H9 (cell line): ENCODE measurements around the gene HEG1. TPM values are rescaled to one million over a fixed set of nuclear protein-coding genes. Genes with fewer than 3 reads are reported as not detected.

ENCODE experiments used
- DNase-seq: peaks from one replicate; pipeline ENCODE4 v3.0.0-alpha.2; 2017
- H2AFZ ChIP-seq: one replicate; pipeline ENCODE4 v1.6.1; 2013; ENCODE audit warnings: mild to moderate bottlenecking, low read length, control low read depth, moderate library complexity
- H2AK5ac ChIP-seq: 2 replicates; pipeline ENCODE4 v1.6.1; 2013; ENCODE audit warnings: low read length, control low read depth, mixed read lengths; ENCODE audit not compliant: insufficient read length
- H2BK120ac ChIP-seq: one replicate; pipeline ENCODE4 v1.6.1; 2013; ENCODE audit warnings: low read depth, mild to moderate bottlenecking, low read length, control low read depth, inconsistent platforms; ENCODE audit not compliant: poor library complexity, severe bottlenecking
- H2BK12ac ChIP-seq: 2 replicates; pipeline ENCODE4 v1.6.1; 2013; ENCODE audit warnings: low read length, control low read depth, mixed read lengths, low read depth; ENCODE audit not compliant: insufficient read length
- H2BK15ac ChIP-seq: 2 replicates; pipeline ENCODE4 v1.6.1; 2013; ENCODE audit warnings: low read depth, low read length, control low read depth
- H2BK20ac ChIP-seq: one replicate; pipeline ENCODE4 v1.6.1; 2013; ENCODE audit warnings: low read depth, mild to moderate bottlenecking, low read length, control low read depth, inconsistent platforms; ENCODE audit not compliant: poor library complexity, severe bottlenecking
- H2BK5ac ChIP-seq: 2 replicates; pipeline ENCODE4 v1.6.1; 2013; ENCODE audit warnings: low read length, control low read depth, mixed read lengths; ENCODE audit not compliant: insufficient read length
- H3K14ac ChIP-seq: 2 replicates; pipeline ENCODE4 v1.6.1; 2013; ENCODE audit warnings: low read length, control low read depth; ENCODE audit not compliant: insufficient read depth
- H3K18ac ChIP-seq: 2 replicates; pipeline ENCODE4 v1.6.1; 2013; ENCODE audit warnings: low read depth, mild to moderate bottlenecking, mixed read lengths, low read length, control low read depth; ENCODE audit not compliant: insufficient read length
- H3K23ac ChIP-seq: 2 replicates; pipeline ENCODE4 v1.6.1; 2013; ENCODE audit warnings: low read length, control low read depth, mixed read lengths, low read depth; ENCODE audit not compliant: insufficient read length
- H3K23me2 ChIP-seq: 2 replicates; pipeline ENCODE4 v1.6.1; 2013; ENCODE audit warnings: low read depth, mild to moderate bottlenecking, mixed read lengths, low read length, control low read depth; ENCODE audit not compliant: insufficient read length, poor library complexity, severe bottlenecking
- H3K27ac ChIP-seq: 2 replicates; pipeline ENCODE4 v1.5.1; 2013; ENCODE audit warnings: low read length, control low read depth, mixed read lengths, low read depth; ENCODE audit not compliant: insufficient read length
- H3K27me3 ChIP-seq: 2 replicates; pipeline ENCODE4 v1.6.1; 2013; ENCODE audit warnings: low read length, control low read depth, inconsistent platforms; ENCODE audit not compliant: insufficient read depth
- H3K4ac ChIP-seq: 2 replicates; pipeline ENCODE4 v1.6.1; 2013; ENCODE audit warnings: low read depth, mild to moderate bottlenecking, control low read depth, inconsistent platforms, low read length, moderate library complexity
- H3K4me1 ChIP-seq: 2 replicates; pipeline ENCODE4 v1.6.1; 2013; ENCODE audit warnings: low read length, control low read depth, inconsistent platforms; ENCODE audit not compliant: insufficient read depth
- H3K4me2 ChIP-seq: 2 replicates; pipeline ENCODE4 v1.6.1; 2013; ENCODE audit warnings: low read length, control low read depth, mixed read lengths; ENCODE audit not compliant: insufficient read length, insufficient read depth
- H3K56ac ChIP-seq: 2 replicates; pipeline ENCODE4 v1.6.1; 2013; ENCODE audit warnings: low read depth, mild to moderate bottlenecking, mixed read lengths, low read length, control low read depth; ENCODE audit not compliant: insufficient read length
- H3K79me1 ChIP-seq: 2 replicates; pipeline ENCODE4 v1.6.1; 2013; ENCODE audit warnings: low read depth, mild to moderate bottlenecking, moderate library complexity, low read length, control low read depth, inconsistent platforms; ENCODE audit not compliant: insufficient read depth, poor library complexity, severe bottlenecking
- H3K79me2 ChIP-seq: 2 replicates; pipeline ENCODE4 v1.6.1; 2013; ENCODE audit warnings: low read length, control low read depth, inconsistent platforms; ENCODE audit not compliant: insufficient read depth
- H3K9ac ChIP-seq: 2 replicates; pipeline ENCODE4 v1.6.1; 2013; ENCODE audit warnings: low read length, control low read depth, mixed read lengths; ENCODE audit not compliant: insufficient read length; ENCODE audit errors: extremely low read depth
- H3K9me3 ChIP-seq: one replicate; pipeline ENCODE4 v1.6.1; 2013; ENCODE audit warnings: low read depth, low read length, inconsistent platforms; ENCODE audit not compliant: control insufficient read depth
- H3T11ph ChIP-seq: one replicate; pipeline ENCODE4 v1.6.1; 2013; ENCODE audit warnings: mild to moderate bottlenecking, low read length, control low read depth, inconsistent platforms
- H4K20me1 ChIP-seq: one replicate; pipeline ENCODE4 v1.6.1; 2013; ENCODE audit not compliant: control insufficient read depth, insufficient read length, insufficient read depth
- H4K5ac ChIP-seq: 2 replicates; pipeline ENCODE4 v1.6.1; 2013; ENCODE audit warnings: low read depth, mild to moderate bottlenecking, mixed read lengths, low read length, control low read depth; ENCODE audit not compliant: insufficient read length
- H4K8ac ChIP-seq: replicated peaks from 2 replicates; pipeline ENCODE4 v1.6.1; 2013; ENCODE audit warnings: low read length, control low read depth, mixed read lengths, low read depth; ENCODE audit not compliant: insufficient read length
- H4K91ac ChIP-seq: 2 replicates; pipeline ENCODE4 v1.6.1; 2013; ENCODE audit warnings: low read depth, mild to moderate bottlenecking, moderate library complexity, mixed read lengths, low read length, control low read depth; ENCODE audit not compliant: insufficient read length
- H3K27ac Mint-ChIP-seq, 3 experiments: 2 replicates in 2 of 3; 3 replicates in 1 of 3; pipeline ENCODE4 v1.8.0; 2020 to 2021; ENCODE audit warnings: mixed read lengths in 3 of 3, mild to moderate bottlenecking in 1 of 3, moderate library complexity in 1 of 3
- H3K27me3 Mint-ChIP-seq: 2 replicates; pipeline ENCODE4 v1.8.0; 2021; ENCODE audit warnings: low read depth, mild to moderate bottlenecking, moderate library complexity, mixed read lengths
- H3K36me3 Mint-ChIP-seq, 3 experiments: 2 replicates in 2 of 3; 3 replicates in 1 of 3; pipeline ENCODE4 v1.8.0; 2020 to 2021; ENCODE audit warnings: low read depth in 3 of 3, mixed read lengths in 3 of 3; ENCODE audit not compliant: insufficient read depth in 1 of 3
- H3K4me1 Mint-ChIP-seq, 2 experiments: 2 replicates each; pipeline ENCODE4 v1.8.0; 2020; ENCODE audit warnings: mixed read lengths in 2 of 2
- H3K4me3 Mint-ChIP-seq, 2 experiments: 2 replicates in 1 of 2; 3 replicates in 1 of 2; pipeline ENCODE4 v1.8.0; 2020 to 2021; ENCODE audit warnings: mild to moderate bottlenecking in 2 of 2, mixed read lengths in 2 of 2, moderate library complexity in 1 of 2
- H3K9me3 Mint-ChIP-seq, 2 experiments: 2 replicates in 1 of 2; 3 replicates in 1 of 2; pipeline ENCODE4 v1.8.0; 2020; ENCODE audit warnings: mild to moderate bottlenecking in 2 of 2, mixed read lengths in 2 of 2, moderate library complexity in 1 of 2
- CTCF ChIP-seq: fragments of 200-600 bp; sonication (generic); conservative IDR thresholded peaks from 3 replicates; pipeline ENCODE4 v1.8.0; 2021; ENCODE audit warnings: antibody characterized with exemption, mild to moderate bottlenecking
- WGBS: extraction: QIAGEN DNeasy Blood & Tissue Kit; methylation state at CpG from one replicate; pipeline ENCODE4 v1.1.7; 2013; ENCODE audit warnings: missing lambda C conversion rate, low lambda C conversion rate, mixed read lengths; ENCODE audit not compliant: insufficient read length; ENCODE audit errors: extremely low coverage; 5-methylcytosine and 5-hydroxymethylcytosine counted together
- total RNA-seq: library from RNA; stranded (reverse); gene quantifications from 2 replicates; pipeline ENCODE4 v1.2.1, GENCODE V29; 2021

HEG1 gene
- total RNA-seq, 1 experiment from 2014 or later: 10.3 TPM

GRCh38 chr3:125072749-125073389 is 17.1 kb upstream of the HEG1 start:
- Histone ChIP-seq H3K23ac (no peak overlapping the region), H3K4ac (no peak overlapping the region), H4K20me1 (no peaks in the 10 kb centered on the region), H4K5ac (no peak overlapping the region), H3K18ac (no peak overlapping the region), H4K8ac (no peak overlapping the region), H2BK5ac (no peak overlapping the region), H3K14ac (no peak overlapping the region), H3K79me1 (no peaks in the 10 kb centered on the region), H3T11ph (no peak overlapping the region), H3K79me2 (no peaks in the 10 kb centered on the region), H3K4me1 (no peaks in the 10 kb centered on the region; the same call in 1 of the 2 replicates), H3K27ac (no peak overlapping the region), H2BK120ac (no peak overlapping the region), H3K9ac (no peak overlapping the region), H4K91ac (no peak overlapping the region), H2AFZ (no peak overlapping the region), H2AK5ac (no peak overlapping the region), H2BK15ac (no peak overlapping the region), H2BK20ac (no peak overlapping the region), H3K56ac (no peak overlapping the region), H3K9me3 (no peaks in the 10 kb centered on the region), H3K27me3 (no peaks in the 10 kb centered on the region), H3K23me2 (no peaks in the 10 kb centered on the region), H3K4me2 (no peak overlapping the region), H2BK12ac (no peak overlapping the region)
- WGBS: no CpG with 5 or more reads among the region's 4 CpGs
- Mint-ChIP-seq H3K4me3 (no peak overlapping the region), H3K9me3 (no peaks in the 10 kb centered on the region), H3K36me3 (no peaks in the 10 kb centered on the region), H3K27ac (no peak overlapping the region; a peak in 1 of 7 replicates), H3K27me3 (no peaks in the 10 kb centered on the region), H3K4me1 (peaks cover 15 to 19% of the 10 kb centered on the region in 2 experiments)
- DNase-seq: no peak
- TF ChIP-seq CTCF: no peak
